Gastroesophageal sphincter (tissue), 3 donors: ENCODE data around the gene PNPLA8.

Source experiments
- POLR2A ChIP-seq, 2 donors: fragments of 450-650 bp; IDR thresholded peaks; one replicate each; pipeline ENCODE4 v1.6.1; 2017; ENCODE audit warnings: antibody characterized with exemption in 2 of 2, mild to moderate bottlenecking in 2 of 2, moderate library complexity in 1 of 2
- POLR2AphosphoS5 ChIP-seq: sonication (generic); formaldehyde crosslinking; IDR thresholded peaks from one replicate; pipeline ENCODE4 v1.6.1; 2017; ENCODE audit warnings: antibody characterized with exemption
- TF ChIP-seq, protein P1 (sequence below), 4 experiments: fragments of 200-600 bp in 2 of 4; fragments of 450-650 bp in 2 of 4; sonication (generic) in 1 of 4; IDR thresholded peaks; one replicate each; pipeline ENCODE4 v1.5.1; 2017 to 2019; ENCODE audit warnings: antibody characterized with exemption in 4 of 4, mild to moderate bottlenecking in 2 of 4, moderate library complexity in 2 of 4

DNA sequence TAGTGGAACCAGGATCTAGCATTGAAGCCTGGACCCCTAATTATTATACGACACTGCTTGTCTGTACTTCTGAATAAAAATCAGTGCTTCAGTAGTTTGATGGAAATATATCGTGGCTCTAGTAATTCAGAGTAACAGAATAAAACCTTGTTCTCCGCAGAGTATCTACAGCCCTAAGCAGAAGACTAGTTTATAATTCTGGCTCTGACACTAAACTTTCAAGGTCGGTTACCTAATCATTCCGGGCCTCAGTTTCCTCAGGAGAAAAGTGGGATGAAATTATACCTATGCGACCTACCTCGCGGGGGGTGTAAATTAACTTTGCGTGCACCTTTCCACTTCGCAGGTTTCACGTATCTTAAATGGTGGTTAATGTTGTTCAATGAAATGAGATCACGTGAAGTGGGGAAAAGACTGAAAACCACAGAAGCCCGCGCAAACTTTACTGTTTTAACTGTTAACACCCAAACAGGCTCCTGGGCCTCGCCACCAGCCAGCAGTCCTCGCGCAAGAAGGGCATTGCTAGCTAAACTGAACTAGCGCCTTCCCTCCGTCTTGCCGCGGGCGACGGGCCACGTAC is 43.0 kb upstream of the PNPLA8 start:
- TF ChIP-seq, protein P1, sequence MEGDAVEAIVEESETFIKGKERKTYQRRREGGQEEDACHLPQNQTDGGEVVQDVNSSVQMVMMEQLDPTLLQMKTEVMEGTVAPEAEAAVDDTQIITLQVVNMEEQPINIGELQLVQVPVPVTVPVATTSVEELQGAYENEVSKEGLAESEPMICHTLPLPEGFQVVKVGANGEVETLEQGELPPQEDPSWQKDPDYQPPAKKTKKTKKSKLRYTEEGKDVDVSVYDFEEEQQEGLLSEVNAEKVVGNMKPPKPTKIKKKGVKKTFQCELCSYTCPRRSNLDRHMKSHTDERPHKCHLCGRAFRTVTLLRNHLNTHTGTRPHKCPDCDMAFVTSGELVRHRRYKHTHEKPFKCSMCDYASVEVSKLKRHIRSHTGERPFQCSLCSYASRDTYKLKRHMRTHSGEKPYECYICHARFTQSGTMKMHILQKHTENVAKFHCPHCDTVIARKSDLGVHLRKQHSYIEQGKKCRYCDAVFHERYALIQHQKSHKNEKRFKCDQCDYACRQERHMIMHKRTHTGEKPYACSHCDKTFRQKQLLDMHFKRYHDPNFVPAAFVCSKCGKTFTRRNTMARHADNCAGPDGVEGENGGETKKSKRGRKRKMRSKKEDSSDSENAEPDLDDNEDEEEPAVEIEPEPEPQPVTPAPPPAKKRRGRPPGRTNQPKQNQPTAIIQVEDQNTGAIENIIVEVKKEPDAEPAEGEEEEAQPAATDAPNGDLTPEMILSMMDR (IDR thresholded peaks at IDR 0.05) = no peak
- no peak for TF ChIP-seq POLR2AphosphoS5
- no peak for TF ChIP-seq POLR2A (IDR thresholded peaks at IDR 0.05)
